ENCODE data around the gene IL34. TPM values are rescaled to one million over a fixed set of nuclear protein-coding genes. Genes with fewer than 3 reads are reported as not detected.

IL34 gene
- total and polyA plus RNA-seq, 2 experiments from 2014 or later, result 4.3 to 6.6 TPM

- no peak for ATAC-seq
- H3K4me3 Mint-ChIP-seq, result no peak overlapping the region
- TF ChIP-seq ZNF114 (CRISPR knock-in tag; IDR thresholded peaks at IDR 0.05), result no peak
- no peak for TF ChIP-seq NANOG (IDR thresholded peaks at IDR 0.05; ENCODE audit: borderline replicate concordance)
- TF ChIP-seq ETS1 (IDR thresholded peaks at IDR 0.05), result no peak
- no peak for TF ChIP-seq JUNB (IDR thresholded peaks at IDR 0.05; ENCODE audit: unreplicated experiment)
- no peak for TF ChIP-seq CREB1 (CRISPR knock-in tag; IDR thresholded peaks at IDR 0.05; ENCODE audit: low read depth)
- TF ChIP-seq ZNF462 (CRISPR knock-in tag; IDR thresholded peaks at IDR 0.05), result no peak
- TF ChIP-seq ZNF331 (CRISPR knock-in tag; IDR thresholded peaks at IDR 0.05; ENCODE audit: low read depth), result no peak
- TF ChIP-seq REST (IDR thresholded peaks at IDR 0.05; ENCODE audit: unreplicated experiment), result no peak
- no peak for TF ChIP-seq STAT1 (IDR thresholded peaks at IDR 0.05; ENCODE audit: unreplicated experiment)
- no peak for TF ChIP-seq POLR2AphosphoS5 (IDR thresholded peaks at IDR 0.05; ENCODE audit: low read depth)
- TF ChIP-seq CTCF (conservative IDR thresholded peaks at IDR 0.05; ENCODE audit: low read depth in 2 of 2), result no peak
- no peak for TF ChIP-seq EZH2phosphoT487 (IDR thresholded peaks at IDR 0.05; ENCODE audit: unreplicated experiment)
- Histone ChIP-seq H3K36me3 (ENCODE audit: insufficient read depth) (no peaks in the 10 kb centered on the region; the same call in 1 of the 2 replicates), H3K4me2 (no peak overlapping the region), H3K9me2 (ENCODE audit: insufficient read depth) (no peaks in the 10 kb centered on the region), H3K4me1 (ENCODE audit: insufficient read depth) (peaks cover 10% of the 10 kb centered on the region), H2AFZ (no peak overlapping the region), H4K20me1 (replicated peaks; ENCODE audit: insufficient read depth) (no peaks in the 10 kb centered on the region), H3K4me3 (no peak overlapping the region), H3K79me2 (replicated peaks; ENCODE audit: insufficient read depth) (no peaks in the 10 kb centered on the region), H3K27ac (ENCODE audit: low read depth) (0 out of 2 replicates have a peak overlapping the region, but pooled peaks have one; percentile 14), H3F3A (replicated peaks; ENCODE audit: low read depth) (0 out of 2 replicates have a peak, but pooled peaks cover 5% of the 10 kb centered on the region), H3K27me3 (ENCODE audit: insufficient read depth) (no peaks in the 10 kb centered on the region)
- H3K9me3 Mint-ChIP-seq, result no peaks in the 10 kb centered on the region; the same call in 2 of the 3 replicates
- H3K4me1 Mint-ChIP-seq, result peaks cover 20% of the 10 kb centered on the region
- H3K27ac Mint-ChIP-seq, result no peak overlapping the region
- peaks cover 10% of the 10 kb centered on the region for H3K36me3 Mint-ChIP-seq (ENCODE audit: low read depth)
- peaks cover 9% of the 10 kb centered on the region for H3K27me3 Mint-ChIP-seq (ENCODE audit: insufficient read depth, low read depth, poor library complexity)
- peak; percentile 22 for DNase-seq (ENCODE audit: low spot score)
Observed at GRCh38 chr16:70661534-70661917, 15.2 kb downstream of the IL34 start.

Data from GM23338 (cell line).